ENCODE data around the gene MRPS18A. TPM values are rescaled to one million over a fixed set of nuclear protein-coding genes. Genes with fewer than 3 reads are reported as not detected.
A peak's percentile ranks its signal among the peaks of the same experiment; 100 is the strongest.

MRPS18A gene
- total and polyA plus RNA-seq, 9 of the 15 experiments (the other 6 are each of a cell fraction or from before 2014, with no cell fraction given) = 87.5 to 243 (median 125) TPM

- TF ChIP-seq CLOCK (CRISPR knock-in tag; IDR thresholded peaks at IDR 0.05; ENCODE audit: borderline replicate concordance) (no peak), TAF7 (tag; IDR thresholded peaks at IDR 0.05) (0 out of 2 replicates have a peak, but pooled peaks have one; percentile 7), PHB (CRISPR knock-in tag; IDR thresholded peaks at IDR 0.05) (0 out of 2 replicates have a peak, but pooled peaks have one; percentile 59), NEUROD1 (IDR thresholded peaks at IDR 0.05; ENCODE audit: borderline replicate concordance, low read depth, low read length, partially characterized antibody) (peak; percentile 87), NR4A1 (CRISPR knock-in tag; IDR thresholded peaks at IDR 0.05) (no peak), NR4A1 (tag; IDR thresholded peaks at IDR 0.05) (peak; percentile 85), FOXP1 (CRISPR knock-in tag; IDR thresholded peaks at IDR 0.05) (peak; percentile 78), SMARCA5 (IDR thresholded peaks at IDR 0.05) (no peak), MITF (IDR thresholded peaks at IDR 0.05) (peak; percentile 100), ASH1L (IDR thresholded peaks at IDR 0.05; ENCODE audit: borderline replicate concordance, low read depth, partially characterized antibody) (no peak), ATF7 (IDR thresholded peaks at IDR 0.05) (peak; percentile 95), SMARCA4 (IDR thresholded peaks at IDR 0.05) (peak; percentile 83; the same call in 1 of the 2 replicates), CHCHD3 (CRISPR knock-in tag; IDR thresholded peaks at IDR 0.05) (no peak), ELF1 (tag; IDR thresholded peaks at IDR 0.05) (peak; percentile 60), STAG1 (CRISPR knock-in tag; IDR thresholded peaks at IDR 0.05; ENCODE audit: borderline replicate concordance) (no peak), FIP1L1 (IDR thresholded peaks at IDR 0.05; ENCODE audit: low read depth, low read length, poor library complexity, severe bottlenecking) (peak; percentile 48)
- TF ChIP-seq, protein P1, sequence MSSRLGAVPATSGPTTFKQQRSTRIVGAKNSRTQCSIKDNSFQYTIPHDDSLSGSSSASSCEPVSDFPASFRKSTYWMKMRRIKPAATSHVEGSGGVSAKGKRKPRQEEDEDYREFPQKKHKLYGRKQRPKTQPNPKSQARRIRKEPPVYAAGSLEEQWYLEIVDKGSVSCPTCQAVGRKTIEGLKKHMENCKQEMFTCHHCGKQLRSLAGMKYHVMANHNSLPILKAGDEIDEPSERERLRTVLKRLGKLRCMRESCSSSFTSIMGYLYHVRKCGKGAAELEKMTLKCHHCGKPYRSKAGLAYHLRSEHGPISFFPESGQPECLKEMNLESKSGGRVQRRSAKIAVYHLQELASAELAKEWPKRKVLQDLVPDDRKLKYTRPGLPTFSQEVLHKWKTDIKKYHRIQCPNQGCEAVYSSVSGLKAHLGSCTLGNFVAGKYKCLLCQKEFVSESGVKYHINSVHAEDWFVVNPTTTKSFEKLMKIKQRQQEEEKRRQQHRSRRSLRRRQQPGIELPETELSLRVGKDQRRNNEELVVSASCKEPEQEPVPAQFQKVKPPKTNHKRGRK (tag; IDR thresholded peaks at IDR 0.05) = no peak
- TF ChIP-seq, protein P2, sequence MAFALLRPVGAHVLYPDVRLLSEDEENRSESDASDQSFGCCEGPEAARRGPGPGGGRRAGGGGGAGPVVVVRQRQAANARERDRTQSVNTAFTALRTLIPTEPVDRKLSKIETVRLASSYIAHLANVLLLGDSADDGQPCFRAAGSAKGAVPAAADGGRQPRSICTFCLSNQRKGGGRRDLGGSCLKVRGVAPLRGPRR (CRISPR knock-in tag; IDR thresholded peaks at IDR 0.05) = peak; percentile 72; the same call in 1 of the 2 replicates
- TF ChIP-seq, protein P3, sequence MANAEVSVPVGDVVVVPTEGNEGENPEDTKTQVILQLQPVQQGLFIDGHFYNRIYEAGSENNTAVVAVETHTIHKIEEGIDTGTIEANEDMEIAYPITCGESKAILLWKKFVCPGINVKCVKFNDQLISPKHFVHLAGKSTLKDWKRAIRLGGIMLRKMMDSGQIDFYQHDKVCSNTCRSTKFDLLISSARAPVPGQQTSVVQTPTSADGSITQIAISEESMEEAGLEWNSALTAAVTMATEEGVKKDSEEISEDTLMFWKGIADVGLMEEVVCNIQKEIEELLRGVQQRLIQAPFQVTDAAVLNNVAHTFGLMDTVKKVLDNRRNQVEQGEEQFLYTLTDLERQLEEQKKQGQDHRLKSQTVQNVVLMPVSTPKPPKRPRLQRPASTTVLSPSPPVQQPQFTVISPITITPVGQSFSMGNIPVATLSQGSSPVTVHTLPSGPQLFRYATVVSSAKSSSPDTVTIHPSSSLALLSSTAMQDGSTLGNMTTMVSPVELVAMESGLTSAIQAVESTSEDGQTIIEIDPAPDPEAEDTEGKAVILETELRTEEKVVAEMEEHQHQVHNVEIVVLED (CRISPR knock-in tag; IDR thresholded peaks at IDR 0.05) = no peak
Measured at GRCh38 chr6:43724914-43725642, 37.5 kb upstream of the MRPS18A start (continued).
